Mucosa of descending colon (tissue), 3 donors: Measurements from ENCODE around the gene IL17RB. TPM values are rescaled to one million over a fixed set of nuclear protein-coding genes. Genes with fewer than 3 reads are reported as not detected.

ENCODE experiments used
- ATAC-seq: fragments of 200-7000 bp; cut with Tn5 transposase; one replicate; pipeline ENCODE4 v1.9.1; 2020; ENCODE audit warnings: mild to moderate bottlenecking, moderate library complexity
- DNase-seq, 3 donors: peaks; one replicate each; pipeline ENCODE4 v3.0.0-alpha.2; 2020
- H3K36me3 ChIP-seq: fragments of 200-600 bp; one replicate; pipeline ENCODE4 v1.8.0; 2021; ENCODE audit warnings: low read depth, mild to moderate bottlenecking
- H3K4me1 ChIP-seq: fragments of 200-600 bp; one replicate; pipeline ENCODE4 v1.8.0; 2021; ENCODE audit warnings: low read depth, mild to moderate bottlenecking
- H3K4me3 ChIP-seq: fragments of 200-600 bp; one replicate; pipeline ENCODE4 v1.8.0; 2021; ENCODE audit warnings: mild to moderate bottlenecking
- H3K9me3 ChIP-seq: fragments of 200-600 bp; one replicate; pipeline ENCODE4 v1.8.0; 2021; ENCODE audit warnings: mild to moderate bottlenecking
- intact Hi-C, 2 donors: fragments of 100-400 bp; cut with DNase I in 1 of 2; cut with micrococcal nuclease in 1 of 2; formaldehyde crosslinking; loops; one replicate each; pipeline versions ENCODE4 v1.11.0 to v1.11.1; 2022; cut with DNase I, micrococcal nuclease
- total RNA-seq, 3 donors: library from RNA; stranded (reverse); fragmentation: NEBNext Ultra II Directional in 2 of 3; extraction: Animal tissue kit (Norgen Biotek cat#: 25700) in 2 of 3; gene quantifications; one replicate each; pipeline versions ENCODE4 v1.2.1 to v1.2.4, GENCODE V29; 2021 to 2023
- TF ChIP-seq, protein P1 (sequence below): fragments of 200-600 bp; IDR thresholded peaks from one replicate; pipeline ENCODE4 v1.8.0; 2022; ENCODE audit warnings: antibody characterized with exemption, mild to moderate bottlenecking
- donor health status: DM: no; HTN: no; CAD: no; lungs with moderate emphysema.
- donor health status: DM: no; HTN: no; CAD: no.
- donor health status: DM: no; HTN: yes; CAD: no.

The IL17RB gene
- total RNA-seq, 3 donors from 2014 or later = 10.3 to 13.4 (median 10.9) TPM

DNA sequence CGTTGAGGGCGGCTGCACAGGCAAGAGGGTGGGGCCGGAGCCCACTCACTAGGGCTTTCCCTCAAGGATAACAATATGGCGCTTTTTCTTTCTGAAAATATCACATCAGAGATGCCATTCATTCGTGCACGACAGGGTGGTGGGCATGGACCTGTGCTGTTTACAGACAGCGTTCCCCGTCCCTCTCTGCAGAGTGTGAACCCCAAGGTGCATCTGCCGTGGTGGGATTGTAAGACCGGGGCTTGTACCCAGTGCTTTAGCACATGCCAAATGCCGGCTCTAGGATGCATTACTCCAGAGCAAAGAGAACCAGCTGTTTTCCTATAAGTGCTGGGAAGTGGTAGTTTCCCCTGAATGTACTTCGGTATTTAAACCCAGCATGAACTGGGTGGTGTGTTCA is 37.1 kb upstream of the IL17RB start:
- no peaks in the 10 kb centered on the region for H3K9me3 ChIP-seq
- TF ChIP-seq, protein P1, sequence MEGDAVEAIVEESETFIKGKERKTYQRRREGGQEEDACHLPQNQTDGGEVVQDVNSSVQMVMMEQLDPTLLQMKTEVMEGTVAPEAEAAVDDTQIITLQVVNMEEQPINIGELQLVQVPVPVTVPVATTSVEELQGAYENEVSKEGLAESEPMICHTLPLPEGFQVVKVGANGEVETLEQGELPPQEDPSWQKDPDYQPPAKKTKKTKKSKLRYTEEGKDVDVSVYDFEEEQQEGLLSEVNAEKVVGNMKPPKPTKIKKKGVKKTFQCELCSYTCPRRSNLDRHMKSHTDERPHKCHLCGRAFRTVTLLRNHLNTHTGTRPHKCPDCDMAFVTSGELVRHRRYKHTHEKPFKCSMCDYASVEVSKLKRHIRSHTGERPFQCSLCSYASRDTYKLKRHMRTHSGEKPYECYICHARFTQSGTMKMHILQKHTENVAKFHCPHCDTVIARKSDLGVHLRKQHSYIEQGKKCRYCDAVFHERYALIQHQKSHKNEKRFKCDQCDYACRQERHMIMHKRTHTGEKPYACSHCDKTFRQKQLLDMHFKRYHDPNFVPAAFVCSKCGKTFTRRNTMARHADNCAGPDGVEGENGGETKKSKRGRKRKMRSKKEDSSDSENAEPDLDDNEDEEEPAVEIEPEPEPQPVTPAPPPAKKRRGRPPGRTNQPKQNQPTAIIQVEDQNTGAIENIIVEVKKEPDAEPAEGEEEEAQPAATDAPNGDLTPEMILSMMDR = no peak
- intact Hi-C loops = no loop called here
- H3K4me3 ChIP-seq = no peak overlapping the region
- ATAC-seq (no peak), DNase-seq (no peak)
- H3K36me3 ChIP-seq = no peaks in the 10 kb centered on the region
- peaks cover 15% of the 10 kb centered on the region for H3K4me1 ChIP-seq

DNA sequence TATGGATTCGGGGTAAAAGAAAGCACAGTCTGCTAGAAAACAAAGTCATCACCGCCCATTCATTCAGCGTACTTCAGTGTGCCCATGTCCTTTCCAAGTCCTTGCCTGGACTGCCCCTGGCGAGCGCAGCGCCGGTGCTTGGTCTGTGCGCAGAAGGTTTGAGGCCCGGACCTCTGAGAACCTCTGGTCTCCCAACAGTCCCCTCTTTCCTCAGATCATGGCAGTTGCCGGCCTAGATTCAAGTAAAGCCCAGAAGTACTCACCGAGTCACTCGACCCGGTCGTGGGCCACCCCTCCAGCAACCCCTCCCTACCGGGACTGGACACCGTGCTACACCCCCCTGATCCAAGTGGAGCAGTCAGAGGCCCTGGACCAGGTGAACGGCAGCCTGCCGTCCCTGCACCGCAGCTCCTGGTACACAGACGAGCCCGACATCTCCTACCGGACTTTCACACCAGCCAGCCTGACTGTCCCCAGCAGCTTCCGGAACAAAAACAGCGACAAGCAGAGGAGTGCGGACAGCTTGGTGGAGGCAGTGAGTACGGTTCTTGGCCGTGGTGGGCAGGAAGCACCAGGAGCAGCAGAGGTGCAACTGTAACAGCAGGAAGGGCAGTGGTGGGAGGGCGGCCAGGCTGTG is 36.5 kb upstream of the IL17RB start:
- intact Hi-C loops = no loop called here
- ATAC-seq (no peak), DNase-seq (no peak)
- no peaks in the 10 kb centered on the region for H3K9me3 ChIP-seq
- no peaks in the 10 kb centered on the region for H3K36me3 ChIP-seq
- peaks cover 15% of the 10 kb centered on the region for H3K4me1 ChIP-seq
- TF ChIP-seq, protein P1 = no peak
- H3K4me3 ChIP-seq = no peak overlapping the region

DNA sequence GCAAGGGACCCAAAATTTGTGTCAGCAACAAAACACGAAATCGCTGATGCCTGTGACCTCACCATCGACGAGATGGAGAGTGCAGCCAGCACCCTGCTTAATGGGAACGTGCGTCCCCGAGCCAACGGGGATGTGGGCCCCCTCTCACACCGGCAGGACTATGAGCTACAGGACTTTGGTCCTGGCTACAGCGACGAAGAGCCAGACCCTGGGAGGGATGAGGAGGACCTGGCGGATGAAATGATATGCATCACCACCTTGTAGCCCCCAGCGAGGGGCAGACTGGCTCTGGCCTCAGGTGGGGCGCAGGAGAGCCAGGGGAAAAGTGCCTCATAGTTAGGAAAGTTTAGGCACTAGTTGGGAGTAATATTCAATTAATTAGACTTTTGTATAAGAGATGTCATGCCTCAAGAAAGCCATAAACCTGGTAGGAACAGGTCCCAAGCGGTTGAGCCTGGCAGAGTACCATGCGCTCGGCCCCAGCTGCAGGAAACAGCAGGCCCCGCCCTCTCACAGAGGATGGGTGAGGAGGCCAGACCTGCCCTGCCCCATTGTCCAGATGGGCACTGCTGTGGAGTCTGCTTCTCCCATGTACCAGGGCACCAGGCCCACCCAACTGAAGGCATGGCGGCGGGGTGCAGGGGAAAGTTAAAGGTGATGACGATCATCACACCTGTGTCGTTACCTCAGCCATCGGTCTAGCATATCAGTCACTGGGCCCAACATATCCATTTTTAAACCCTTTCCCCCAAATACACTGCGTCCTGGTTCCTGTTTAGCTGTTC is 35.0 kb upstream of the IL17RB start:
- Histone ChIP-seq H3K4me3 (no peak overlapping the region), H3K36me3 (no peaks in the 10 kb centered on the region), H3K4me1 (peaks cover 12% of the 10 kb centered on the region), H3K9me3 (no peaks in the 10 kb centered on the region)
- intact Hi-C loops = no loop called here
- peak; percentile 7 for ATAC-seq
- TF ChIP-seq, protein P1 = no peak
- no peak for DNase-seq

DNA sequence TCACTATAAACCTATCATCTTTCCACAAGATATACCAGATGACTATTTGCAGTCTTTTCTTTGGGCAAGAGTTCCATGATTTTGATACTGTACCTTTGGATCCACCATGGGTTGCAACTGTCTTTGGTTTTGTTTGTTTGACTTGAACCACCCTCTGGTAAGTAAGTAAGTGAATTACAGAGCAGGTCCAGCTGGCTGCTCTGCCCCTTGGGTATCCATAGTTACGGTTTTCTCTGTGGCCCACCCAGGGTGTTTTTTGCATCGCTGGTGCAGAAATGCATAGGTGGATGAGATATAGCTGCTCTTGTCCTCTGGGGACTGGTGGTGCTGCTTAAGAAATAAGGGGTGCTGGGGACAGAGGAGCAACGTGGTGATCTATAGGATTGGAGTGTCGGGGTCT is 33.9 kb upstream of the IL17RB start:
- DNase-seq (no peak), ATAC-seq (no peak)
- TF ChIP-seq, protein P1 = no peak
- intact Hi-C loops = no loop called here
- Histone ChIP-seq H3K36me3 (no peaks in the 10 kb centered on the region), H3K9me3 (no peaks in the 10 kb centered on the region), H3K4me1 (peaks cover 1% of the 10 kb centered on the region), H3K4me3 (no peak overlapping the region)

DNA sequence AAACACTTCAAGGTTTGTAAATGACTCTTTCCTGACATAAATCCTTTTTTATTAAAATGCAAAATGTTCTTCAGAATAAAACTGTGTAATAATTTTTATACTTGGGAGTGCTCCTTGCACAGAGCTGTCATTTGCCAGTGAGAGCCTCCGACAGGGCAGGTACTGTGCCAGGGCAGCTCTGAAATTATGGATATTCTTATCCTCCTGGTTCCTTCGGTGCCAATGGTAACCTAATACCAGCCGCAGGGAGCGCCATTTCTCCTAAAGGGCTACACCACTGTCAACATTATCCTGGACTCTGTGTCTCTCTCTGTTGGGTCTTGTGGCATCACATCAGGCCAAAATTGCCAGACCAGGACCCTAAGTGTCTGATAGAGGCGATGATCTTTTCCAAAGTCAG is 33.1 kb upstream of the IL17RB start:
- Histone ChIP-seq H3K4me1 (no peaks in the 10 kb centered on the region), H3K9me3 (no peaks in the 10 kb centered on the region), H3K36me3 (no peaks in the 10 kb centered on the region), H3K4me3 (no peak overlapping the region)
- DNase-seq = no peak
- TF ChIP-seq, protein P1 = no peak
- intact Hi-C loops = no loop called here
- no peak for ATAC-seq
